H1 (cell line): Measurements from ENCODE around the gene TRIM47. TPM values are rescaled to one million over a fixed set of nuclear protein-coding genes. Genes with fewer than 3 reads are reported as not detected.

Experiments used
- CTCF ChIA-PET: fragments of 300-600 bp; sonication (Branson Sonifier 250); formaldehyde crosslinking; loops from one replicate; lab custom pipeline; 2021; ENCODE audit not compliant: partially characterized antibody; lab: Charles Lee
- POLR2A ChIA-PET: fragments of 300-600 bp; sonication (Branson Sonifier 250); formaldehyde crosslinking; loops from one replicate; lab custom pipeline; 2021; ENCODE audit warnings: inconsistent platforms; ENCODE audit not compliant: partially characterized antibody; lab: Charles Lee
- DNase-seq, 2 experiments: peaks; one replicate each; pipeline versions ENCODE4 v3.0.0 to v3.0.0-alpha.2; 2010 to 2022; ENCODE audit warnings: low spot score in 2 of 2, low read depth in 1 of 2, mixed read lengths in 1 of 2
- FAIRE-seq: peaks from 2 replicates; lab custom pipeline; 2011; peaks lifted over from hg19 to GRCh38; lab: Jason Lieb, UNC
- H2AFZ ChIP-seq: 2 replicates; pipeline ENCODE4 v1.8.1; 2012; ENCODE audit warnings: low read length, inconsistent platforms
- H2AK5ac ChIP-seq: 2 replicates; pipeline ENCODE4 v1.6.1; 2013; ENCODE audit warnings: low read depth, low read length
- H2BK120ac ChIP-seq: replicated peaks from 2 replicates; pipeline ENCODE3; 2013; ENCODE audit warnings: low read depth, low read length, inconsistent platforms
- H2BK12ac ChIP-seq: 2 replicates; pipeline ENCODE4 v1.6.1; 2013; ENCODE audit warnings: low read depth, low read length
- H2BK15ac ChIP-seq: 2 replicates; pipeline ENCODE4 v1.6.1; 2013; ENCODE audit warnings: low read length
- H2BK20ac ChIP-seq: 2 replicates; pipeline ENCODE4 v1.6.1; 2013; ENCODE audit warnings: low read length
- H2BK5ac ChIP-seq: 2 replicates; pipeline ENCODE4 v1.6.1; 2013; ENCODE audit warnings: low read depth, low read length
- H3K14ac ChIP-seq: 2 replicates; pipeline ENCODE4 v1.6.1; 2013; ENCODE audit warnings: inconsistent platforms; ENCODE audit not compliant: insufficient read length
- H3K18ac ChIP-seq: 2 replicates; pipeline ENCODE4 v1.6.1; 2013; ENCODE audit warnings: low read length; ENCODE audit errors: extremely low read depth
- H3K23ac ChIP-seq: 2 replicates; pipeline ENCODE4 v1.6.1; 2013; ENCODE audit warnings: inconsistent platforms; ENCODE audit not compliant: insufficient read length
- H3K23me2 ChIP-seq: 2 replicates; pipeline ENCODE4 v1.6.1; 2013; ENCODE audit warnings: low read depth, low read length
- H3K27ac ChIP-seq: 2 replicates; pipeline ENCODE4 v1.6.1; 2011; ENCODE audit warnings: low read depth, low read length, inconsistent platforms
- H3K27me3 ChIP-seq, 4 experiments: replicated peaks in 1 of 4; 1 replicate in 1 of 4; 2 replicates in 3 of 4; pipeline versions ENCODE4 v1.6.1 to v1.8.1; 2011 to 2013; ENCODE audit warnings: low read length in 3 of 4, mild to moderate bottlenecking in 3 of 4, inconsistent platforms in 2 of 4, mixed read lengths in 2 of 4, moderate library complexity in 1 of 4; ENCODE audit not compliant: control insufficient read depth in 3 of 4, insufficient read depth in 3 of 4; ENCODE audit errors: extremely low read depth in 1 of 4
- H3K36me3 ChIP-seq, 4 experiments: 2 replicates each; pipeline versions ENCODE4 v1.6.1 to v1.8.1; 2011 to 2013; ENCODE audit warnings: mild to moderate bottlenecking in 4 of 4, low read length in 3 of 4, moderate library complexity in 2 of 4, control low read depth in 1 of 4, inconsistent platforms in 1 of 4; ENCODE audit not compliant: insufficient read depth in 4 of 4, control insufficient read depth in 2 of 4
- H3K4ac ChIP-seq: replicated peaks from 2 replicates; pipeline ENCODE3; 2013; ENCODE audit warnings: low read length, low read depth, mixed read lengths, inconsistent platforms; ENCODE audit not compliant: insufficient read length
- H3K4me1 ChIP-seq, 4 experiments: replicated peaks in 1 of 4; 1 replicate in 1 of 4; 2 replicates in 3 of 4; pipeline versions ENCODE4 v1.6.1 to v1.8.1; 2011 to 2013; ENCODE audit warnings: low read length in 3 of 4, inconsistent platforms in 2 of 4, mixed read lengths in 1 of 4; ENCODE audit not compliant: insufficient read depth in 4 of 4, control insufficient read depth in 3 of 4
- H3K4me2 ChIP-seq, 2 experiments: 2 replicates each; pipeline versions ENCODE4 v1.6.1 to v1.8.1; 2011 to 2013; ENCODE audit warnings: low read depth in 2 of 2, low read length in 2 of 2, control low read depth in 1 of 2, inconsistent platforms in 1 of 2, mild to moderate bottlenecking in 1 of 2; ENCODE audit not compliant: insufficient read depth in 1 of 2
- H3K4me3 ChIP-seq, 4 experiments: fragments of 200-600, 300-600 bp in 1 of 4; sonication (generic), shearing (Covaris generic), sonication (Bioruptor Twin) in 1 of 4; 2 replicates each; pipeline versions ENCODE4 v1.5.1 to v1.8.1; 2011 to 2016; ENCODE audit warnings: low read length in 4 of 4, low read depth in 3 of 4, control low read depth in 2 of 4, inconsistent platforms in 2 of 4, mild to moderate bottlenecking in 2 of 4, mixed read lengths in 1 of 4, moderate library complexity in 1 of 4; ENCODE audit not compliant: insufficient read depth in 2 of 4; ENCODE audit errors: extremely low read depth in 1 of 4
- H3K56ac ChIP-seq: replicated peaks from 2 replicates; pipeline ENCODE3; 2013; ENCODE audit warnings: low read depth, mild to moderate bottlenecking, mixed read lengths, low read length, inconsistent platforms; ENCODE audit not compliant: insufficient read length
- H3K79me1 ChIP-seq: 2 replicates; pipeline ENCODE4 v1.6.1; 2013; ENCODE audit warnings: low read depth, low read length, control low read depth
- H3K79me2 ChIP-seq, 2 experiments: 2 replicates each; pipeline versions ENCODE4 v1.6.1 to v1.8.1; 2012 to 2013; ENCODE audit warnings: low read length in 2 of 2, mild to moderate bottlenecking in 2 of 2, inconsistent platforms in 1 of 2; ENCODE audit not compliant: insufficient read depth in 2 of 2, control insufficient read depth in 1 of 2
- H3K9ac ChIP-seq, 4 experiments: replicated peaks in 1 of 4; 1 replicate in 1 of 4; 2 replicates in 3 of 4; pipeline versions ENCODE4 v1.6.1 to v1.8.1; 2011 to 2013; ENCODE audit warnings: low read depth in 3 of 4, low read length in 3 of 4, control low read depth in 2 of 4, mild to moderate bottlenecking in 2 of 4, moderate library complexity in 2 of 4, inconsistent platforms in 1 of 4; ENCODE audit errors: extremely low read depth in 1 of 4
- H3K9me3 ChIP-seq, 2 experiments: 2 replicates each; pipeline versions ENCODE4 v1.6.1 to v1.8.1; 2012 to 2013; ENCODE audit warnings: mild to moderate bottlenecking in 2 of 2, moderate library complexity in 2 of 2, control low read depth in 1 of 2, inconsistent platforms in 1 of 2, low read depth in 1 of 2, low read length in 1 of 2, mixed read lengths in 1 of 2; ENCODE audit not compliant: insufficient read depth in 2 of 2
- H4K20me1 ChIP-seq, 2 experiments: replicated peaks in 1 of 2; 2 replicates each; pipeline versions ENCODE3 to v1.8.1; 2011 to 2013; ENCODE audit warnings: inconsistent platforms in 2 of 2, low read length in 2 of 2, mild to moderate bottlenecking in 1 of 2; ENCODE audit not compliant: insufficient read depth in 2 of 2, control insufficient read depth in 1 of 2
- H4K5ac ChIP-seq: 2 replicates; pipeline ENCODE4 v1.6.1; 2013; ENCODE audit warnings: low read length, low read depth, mixed read lengths, inconsistent platforms; ENCODE audit not compliant: insufficient read length
- H4K8ac ChIP-seq: 2 replicates; pipeline ENCODE4 v1.8.0; 2013; ENCODE audit warnings: mild to moderate bottlenecking, moderate library complexity, low read length, inconsistent platforms; ENCODE audit not compliant: insufficient read depth; ENCODE audit errors: extremely low read depth
- H4K91ac ChIP-seq: replicated peaks from 2 replicates; pipeline ENCODE3; 2013; ENCODE audit warnings: low read length, mixed read lengths, inconsistent platforms; ENCODE audit not compliant: insufficient read length
- CREB1 ChIP-seq: IDR thresholded peaks from 2 replicates; pipeline ENCODE4 v1.6.1; 2012; ENCODE audit warnings: inconsistent platforms
- CTBP2 ChIP-seq: IDR thresholded peaks from 2 replicates; pipeline ENCODE4 v1.7.0; 2011; ENCODE audit warnings: borderline replicate concordance, mild to moderate bottlenecking, moderate library complexity, mixed read lengths, low read length; ENCODE audit not compliant: insufficient read depth, insufficient read length
- EP300 ChIP-seq, 2 experiments: IDR thresholded peaks; 1 replicate in 1 of 2; 2 replicates in 1 of 2; pipeline ENCODE4 v1.6.1; 2011 to 2012; ENCODE audit warnings: low read depth in 2 of 2, low read length in 2 of 2, mild to moderate bottlenecking in 2 of 2, borderline replicate concordance in 1 of 2, inconsistent platforms in 1 of 2, moderate library complexity in 1 of 2
- KDM1A ChIP-seq: fragments of 200-600, 300-600 bp; sonication (generic); IDR thresholded peaks from 2 replicates; pipeline ENCODE4 v1.7.1; 2016; ENCODE audit warnings: mild to moderate bottlenecking, low read length, borderline replicate concordance
- KDM4A ChIP-seq: IDR thresholded peaks from one replicate; pipeline ENCODE4 v1.7.1; 2012; ENCODE audit warnings: low read depth, mild to moderate bottlenecking, moderate library complexity, low read length, inconsistent platforms; ENCODE audit not compliant: severe bottlenecking
- RBBP5 ChIP-seq: IDR thresholded peaks from 2 replicates; pipeline ENCODE4 v1.7.1; 2012; ENCODE audit warnings: low read depth, mild to moderate bottlenecking, inconsistent platforms, low read length, moderate library complexity, borderline replicate concordance
- TAF1 ChIP-seq: IDR thresholded peaks from 2 replicates; pipeline ENCODE4 v1.6.1; 2011; ENCODE audit warnings: mild to moderate bottlenecking, low read depth, low read length
- TAF7 ChIP-seq: optimal IDR thresholded peaks from 2 replicates; pipeline ENCODE3; 2011; ENCODE audit warnings: low read depth, mild to moderate bottlenecking, inconsistent platforms, low read length, moderate library complexity, borderline replicate concordance
- WGBS, 2 experiments: shearing (Covaris generic) in 1 of 2; methylation state at CpG; one replicate each; pipeline versions ENCODE4 v1.1.6 to v1.1.7; 2013 to 2015; ENCODE audit warnings: low lambda C conversion rate in 2 of 2, mixed read lengths in 2 of 2, inconsistent platforms in 1 of 2, low coverage in 1 of 2, missing lambda C conversion rate in 1 of 2; ENCODE audit not compliant: insufficient replicate concordance in 2 of 2, insufficient coverage in 1 of 2, insufficient read length in 1 of 2; ENCODE audit errors: extremely low coverage in 1 of 2, missing lambda C conversion rate in 1 of 2; 5-methylcytosine and 5-hydroxymethylcytosine counted together
- polyA plus RNA-seq, 7 experiments: library from polyadenylated mRNA; depleted of rRNA in 3 of 7; stranded (reverse) in 5 of 7; unstranded in 2 of 7; fragments of >200 nt in 5 of 7; fragments of 200-250 nt in 2 of 7; gene quantifications; 1 replicate in 5 of 7; 2 replicates in 1 of 7; 4 replicates in 1 of 7; pipeline versions ENCODE4 v1.2.1 to v1.2.3, GENCODE V29; 2011 to 2013; ENCODE audit warnings: missing spikeins in 2 of 7, mixed read lengths in 2 of 7
- total RNA-seq: library from RNA; stranded (reverse); fragmentation: NEBNext Ultra II Directional; extraction: Animal tissue kit (Norgen Biotek cat#: 25700); gene quantifications from 2 replicates; pipeline ENCODE4 v1.2.1, GENCODE V29; 2021

The TRIM47 gene
- total and polyA plus RNA-seq, 2 of the 8 experiments (the other 6 are each of a cell fraction or from before 2014, with no cell fraction given) = 6.3 to 6.4 TPM

DNA sequence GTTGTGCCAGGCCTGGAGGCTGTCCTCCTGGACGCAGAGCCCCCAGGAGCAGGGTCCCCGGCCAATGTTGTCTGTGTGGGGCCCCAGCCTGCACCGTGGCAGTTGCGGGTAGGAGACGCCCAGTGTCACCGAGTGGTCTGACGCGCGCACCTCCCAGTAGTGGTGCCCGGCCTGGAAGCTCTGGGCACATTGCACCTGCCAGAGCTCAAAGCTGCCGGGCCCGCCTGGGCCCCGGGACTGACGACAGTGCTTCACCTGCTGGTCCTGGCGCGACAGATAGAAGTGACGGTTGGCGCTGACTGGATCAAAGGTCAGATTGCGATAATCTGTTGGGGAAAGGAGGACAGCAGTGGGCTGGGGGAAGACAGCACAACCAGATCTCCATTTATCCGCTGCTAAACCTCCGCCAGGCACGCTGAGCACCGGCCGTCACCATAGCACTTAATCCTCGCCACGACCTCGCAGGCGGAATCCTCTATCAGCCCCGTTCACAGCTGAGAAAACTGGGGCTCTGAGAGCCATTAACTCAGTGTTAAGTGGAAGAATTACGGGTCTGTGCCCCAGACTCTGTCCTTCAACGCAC, 12.7 kb upstream of the TRIM47 start:
- H3K36me3 ChIP-seq = peaks cover 2 to 18% (median 11%) of the 10 kb centered on the region in 4 experiments; a peak in 6 of 8 replicates
- H3K4me1 ChIP-seq = peaks cover 4 to 18% (median 9%) of the 10 kb centered on the region in 4 experiments
- no peak for TF ChIP-seq CREB1
- no peak for TF ChIP-seq TAF7
- no peak for TF ChIP-seq TAF1
- TF ChIP-seq CTBP2 = no peak
- no peak for TF ChIP-seq EP300 (IDR thresholded peaks at IDR 0.05; ENCODE audit: borderline replicate concordance in 1 of 2, low read depth in 2 of 2, low read length in 2 of 2)
- no peak for TF ChIP-seq RBBP5
- TF ChIP-seq KDM4A = no peak
- TF ChIP-seq KDM1A = no peak
- no peak overlapping the region for H4K8ac ChIP-seq
- peaks cover 0 to 9% of the 10 kb centered on the region in 2 experiments for H4K20me1 ChIP-seq
- H3K56ac ChIP-seq = no peak overlapping the region
- no peak overlapping the region for H3K4me2 ChIP-seq
- no peak overlapping the region for H3K18ac ChIP-seq
- no peak overlapping the region for H2BK12ac ChIP-seq
- H3K27ac ChIP-seq = no peak overlapping the region
- no peak overlapping the region for H3K9ac ChIP-seq
- ChIA-PET POLR2A (interaction anchor here (1.0 to 12.1 kb wide), 4 partner anchors 13 to 111 kb away, joined by 3 to 143 read pairs (median 3); partner anchors contain the start of genes CDK3 and TRIM47), CTCF (interaction anchor here (0.6 to 51.3 kb wide), 7 partner anchors 12 to 118 kb away, joined by 3 to 885 read pairs (median 4); partner anchors contain the start of genes CDK3 and TRIM47)
- no peak overlapping the region for H3K4ac ChIP-seq
- H3K4me3 ChIP-seq = no peak overlapping the region
- no peak overlapping the region for H2BK5ac ChIP-seq
- H2BK15ac ChIP-seq = no peak overlapping the region
- DNase-seq (no peak), FAIRE-seq (no peak)
- no peak overlapping the region for H2BK20ac ChIP-seq
- no peak overlapping the region for H2AFZ ChIP-seq
- no peak overlapping the region; the same call in 1 of the 2 replicates for H2AK5ac ChIP-seq
- H2BK120ac ChIP-seq = no peak overlapping the region
- peaks cover 6% of the 10 kb centered on the region for H3K23me2 ChIP-seq
- H3K9me3 ChIP-seq = no peaks in the 10 kb centered on the region
- H3K23ac ChIP-seq = no peak overlapping the region
- WGBS, 2 experiments = 93% methylated on average over 27 of the region's 31 CpGs; no CpG with 5 or more reads in 1 of the 2 experiments
- peaks cover 0 to 15% of the 10 kb centered on the region in 2 experiments; a peak in 1 of 4 replicates for H3K79me2 ChIP-seq
- peaks cover 3% of the 10 kb centered on the region; the same call in 1 of the 2 replicates for H3K79me1 ChIP-seq
- H4K91ac ChIP-seq = no peak overlapping the region
- no peak overlapping the region for H3K14ac ChIP-seq
- H4K5ac ChIP-seq = no peak overlapping the region
- no peaks in the 10 kb centered on the region for H3K27me3 ChIP-seq
